GM19351 (cell line): ENCODE results near the gene ANAPC10.
"Not testable (repeated sequence)": the region's sequence is repeated elsewhere in the genome, so short reads cannot be mapped to it uniquely, and the experiment has no call there.

Experiments used
- ATAC-seq: cut with Tn5 transposase; IDR thresholded peaks from one replicate; pipeline ENCODE4 v1.9.1; 2021; ENCODE audit warnings: mild to moderate bottlenecking, moderate library complexity; ENCODE audit not compliant: unreplicated experiment

ANAPC10 gene

DNA sequence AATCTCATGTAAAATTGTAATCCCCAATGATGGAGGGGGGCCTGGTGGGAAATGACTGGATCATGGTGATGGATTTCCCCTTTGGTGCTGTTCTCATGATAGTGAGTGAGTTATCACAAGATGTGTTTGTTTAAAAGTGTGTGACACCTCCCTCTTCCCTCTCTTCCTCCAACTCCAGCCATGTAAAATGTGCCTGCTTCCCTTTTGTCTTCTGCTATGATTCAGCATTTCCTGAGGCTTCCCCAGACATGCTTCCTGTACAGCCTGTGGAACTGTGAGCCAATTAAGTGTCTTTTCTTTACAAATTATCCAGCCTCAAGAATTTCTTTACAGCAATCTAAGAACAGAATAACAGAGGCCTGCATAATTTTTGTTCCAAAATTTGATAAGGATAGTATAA lies 85.2 kb downstream of the ANAPC10 start:
- ATAC-seq: no peak

DNA sequence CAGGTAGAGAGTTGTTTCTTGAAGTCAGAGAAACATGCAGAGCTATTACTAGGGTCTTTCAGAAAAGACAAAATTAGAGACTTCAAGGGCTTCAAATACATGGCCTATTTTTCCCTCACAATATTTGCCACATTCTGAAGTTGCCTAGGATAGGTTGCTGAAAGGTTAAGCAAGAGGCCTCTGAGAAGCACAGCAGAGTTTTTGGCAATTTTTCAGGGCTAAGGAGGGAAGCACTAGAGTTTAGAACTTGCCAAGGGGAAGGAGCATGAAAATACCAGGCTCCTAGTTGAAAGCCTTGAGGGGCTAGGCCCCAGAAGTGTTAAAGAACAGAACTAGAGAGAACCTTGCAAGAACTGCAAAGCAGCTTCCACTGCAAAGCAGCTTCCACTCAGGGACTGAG lies 86.4 kb downstream of the ANAPC10 start:
- no peak for ATAC-seq

DNA sequence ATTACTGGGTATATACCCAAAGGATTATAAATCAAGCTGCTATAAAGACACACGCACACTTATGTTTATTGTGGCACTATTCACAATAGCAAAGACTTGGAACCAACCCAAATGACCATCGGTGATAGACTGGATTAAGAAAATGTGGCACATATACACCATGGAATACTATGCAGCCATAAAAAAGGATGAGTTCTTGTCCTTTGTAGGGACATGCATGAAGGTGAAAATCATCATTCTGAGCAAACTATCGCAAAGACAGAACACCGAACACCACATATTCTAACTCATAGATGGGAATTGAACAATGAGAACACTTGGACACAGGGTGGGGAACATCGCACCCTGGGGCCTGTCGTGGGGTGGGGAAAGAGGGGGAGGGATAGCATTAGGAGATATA lies 87.7 kb downstream of the ANAPC10 start:
- not testable (repeated sequence) for ATAC-seq

DNA sequence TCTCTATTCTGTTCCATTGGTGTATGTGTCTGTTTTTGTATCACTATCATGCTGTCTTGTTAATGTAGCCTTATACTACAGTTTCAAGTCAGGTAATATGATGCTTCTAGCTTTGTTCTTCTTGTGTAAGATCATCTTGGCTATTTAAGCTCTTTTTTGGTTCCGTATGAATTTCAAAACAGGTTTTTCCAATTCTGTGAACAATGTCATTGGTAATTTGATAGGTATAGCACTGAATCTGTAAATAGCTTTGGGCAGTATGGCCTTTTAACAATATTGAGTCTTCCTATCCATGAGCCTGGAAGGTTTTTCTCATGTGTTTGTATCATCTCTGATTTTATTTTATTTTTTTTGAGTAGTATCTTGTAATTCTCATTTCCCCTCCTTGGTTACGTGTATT lies 94.3 kb downstream of the ANAPC10 start:
- ATAC-seq: no peak

DNA sequence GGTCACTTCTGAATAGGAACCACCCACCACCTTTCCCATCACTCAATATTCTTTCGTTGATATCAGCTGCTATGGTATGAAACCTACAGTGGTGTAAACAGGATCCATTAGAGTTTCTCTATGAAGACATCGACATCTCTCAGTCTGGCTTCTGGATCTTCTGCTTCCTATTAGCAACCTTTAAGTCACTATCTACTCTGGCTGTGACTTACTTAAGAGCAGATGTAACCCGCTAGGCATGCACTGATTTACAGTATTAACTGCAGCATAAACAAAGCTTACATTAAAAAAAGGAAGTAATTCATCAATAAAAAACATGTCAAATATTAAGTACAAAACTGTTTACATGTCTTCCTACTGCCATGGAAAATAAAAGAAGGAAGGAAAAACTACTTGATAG lies 96.4 kb downstream of the ANAPC10 start:
- no peak for ATAC-seq

DNA sequence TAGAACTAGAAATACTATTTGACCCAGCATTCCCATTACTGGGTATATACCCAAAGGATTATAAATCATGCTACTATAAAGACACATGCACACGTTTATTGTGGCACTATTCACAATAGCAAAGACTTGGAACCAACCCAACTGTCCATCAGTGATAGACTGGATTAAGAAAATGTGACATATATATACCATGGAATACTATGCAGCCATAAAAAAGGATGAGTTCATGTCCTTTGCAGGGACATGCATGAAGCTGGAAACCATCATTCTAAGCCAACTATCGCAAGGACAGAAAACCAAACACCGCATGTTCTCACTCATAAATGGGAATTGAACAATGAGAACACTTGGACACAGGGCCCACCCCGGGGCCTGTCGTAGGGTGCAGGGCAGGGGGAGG lies 97.3 kb downstream of the ANAPC10 start:
- not testable (repeated sequence) for ATAC-seq

DNA sequence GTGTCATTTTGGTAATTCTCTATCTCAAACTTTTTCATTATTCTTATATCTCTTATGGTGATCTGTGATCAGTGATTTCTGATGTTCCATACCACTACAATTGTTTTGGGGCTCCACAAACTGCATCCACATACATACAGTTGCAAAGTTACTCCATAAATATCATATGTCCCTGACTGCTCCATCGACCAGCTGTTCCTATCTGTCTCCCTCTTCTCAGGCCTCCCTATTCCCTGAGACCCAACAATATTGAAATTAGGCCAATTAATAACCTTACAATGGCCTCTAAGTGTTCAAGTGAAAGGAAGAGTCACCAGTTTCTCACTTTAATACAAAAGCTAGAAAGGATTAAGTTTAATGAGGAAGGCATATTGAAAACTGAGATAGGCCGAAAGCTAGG lies 108.7 kb downstream of the ANAPC10 start:
- ATAC-seq: no peak

DNA sequence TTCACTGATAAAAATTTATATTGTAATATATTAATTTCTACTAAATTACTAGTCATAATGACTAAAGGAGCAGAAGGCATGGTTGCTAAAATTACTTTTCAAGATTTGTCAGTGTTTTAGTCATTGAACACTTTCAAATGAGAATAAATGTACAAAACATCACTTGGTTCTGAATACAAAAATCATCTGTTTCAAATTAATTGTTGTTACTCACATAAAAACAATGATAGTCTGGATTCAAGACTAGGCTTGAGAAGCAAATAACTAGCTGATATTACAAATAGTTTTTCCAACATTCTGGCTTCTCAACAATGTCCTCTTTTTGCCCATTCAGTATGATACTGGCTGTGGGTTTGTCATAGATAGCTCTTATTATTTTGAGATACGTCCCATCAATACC lies 112.5 kb downstream of the ANAPC10 start:
- no peak for ATAC-seq

DNA sequence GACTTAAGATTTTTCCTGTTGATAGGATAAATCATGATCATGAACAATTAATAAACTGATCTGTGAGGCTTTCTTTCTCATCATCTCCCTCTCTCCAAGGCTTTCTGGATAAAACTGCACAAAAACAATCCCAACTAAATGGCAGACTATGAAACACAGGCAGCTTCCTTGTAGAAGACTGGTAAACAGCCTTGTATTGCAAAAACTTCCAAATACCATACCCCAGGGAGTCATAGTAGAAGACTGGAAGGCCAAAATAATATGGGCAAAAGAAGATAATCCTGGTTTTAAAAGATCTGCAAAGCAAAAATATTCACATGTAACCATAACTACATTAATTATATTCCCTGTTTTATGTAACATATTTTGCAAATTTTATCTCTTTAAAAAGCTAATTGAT lies 113.0 kb downstream of the ANAPC10 start:
- no peak for ATAC-seq

DNA sequence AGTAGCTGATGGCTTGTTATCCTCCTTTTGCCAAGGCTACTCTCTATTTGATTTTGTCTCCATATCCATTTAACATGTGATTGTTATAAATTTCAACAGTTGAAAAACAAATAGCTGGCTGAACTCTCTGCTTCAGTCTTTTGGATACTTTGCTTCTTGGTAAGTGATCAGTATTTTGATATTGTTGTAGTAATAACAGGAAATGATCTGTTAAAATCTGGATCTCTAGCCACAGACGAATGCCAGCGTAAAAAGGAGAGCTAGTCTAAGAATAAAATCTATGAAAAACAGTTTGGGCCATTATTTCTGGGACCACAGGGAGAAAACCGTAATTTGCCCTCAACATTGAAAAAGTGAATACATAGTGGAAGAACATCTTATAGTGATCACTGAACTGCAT lies 113.8 kb downstream of the ANAPC10 start:
- ATAC-seq: no peak

DNA sequence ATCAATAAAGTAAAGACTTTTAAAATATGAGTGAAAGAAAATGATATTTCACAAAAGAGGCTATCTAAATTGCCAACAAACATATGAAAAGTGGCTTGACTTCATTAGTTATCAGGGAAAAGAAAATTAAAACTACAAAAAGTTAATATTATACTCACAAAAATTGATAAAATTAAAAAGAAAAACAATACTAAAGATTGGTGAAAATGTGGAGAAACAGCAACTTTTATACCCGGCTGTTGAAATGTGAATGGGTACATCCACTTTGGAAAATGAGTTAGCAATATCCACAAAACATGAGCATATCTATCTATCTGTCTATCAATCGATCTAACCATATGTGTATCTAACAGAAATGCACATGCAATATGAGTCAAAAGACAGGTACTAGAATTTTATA lies 122.3 kb downstream of the ANAPC10 start:
- ATAC-seq: no peak

DNA sequence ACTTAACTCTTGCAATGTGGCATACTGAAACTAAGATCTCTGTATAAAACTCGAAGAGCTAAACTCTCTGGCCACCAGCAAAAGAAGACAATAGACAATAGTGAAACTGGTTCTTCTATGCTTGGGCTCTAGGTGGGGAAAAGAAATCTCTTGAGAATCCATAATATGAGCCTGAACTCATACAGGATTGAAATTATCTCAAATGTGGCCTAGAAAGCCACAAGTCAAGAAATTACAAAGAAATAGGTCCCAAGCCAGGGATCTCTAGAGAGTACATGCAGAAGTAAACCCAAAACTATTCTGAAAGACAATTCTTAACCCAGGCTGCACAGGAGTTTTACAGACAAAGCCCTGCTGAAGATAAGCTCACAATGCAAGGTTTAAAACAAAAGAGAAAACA lies 127.4 kb downstream of the ANAPC10 start:
- peak; percentile 61 for ATAC-seq

DNA sequence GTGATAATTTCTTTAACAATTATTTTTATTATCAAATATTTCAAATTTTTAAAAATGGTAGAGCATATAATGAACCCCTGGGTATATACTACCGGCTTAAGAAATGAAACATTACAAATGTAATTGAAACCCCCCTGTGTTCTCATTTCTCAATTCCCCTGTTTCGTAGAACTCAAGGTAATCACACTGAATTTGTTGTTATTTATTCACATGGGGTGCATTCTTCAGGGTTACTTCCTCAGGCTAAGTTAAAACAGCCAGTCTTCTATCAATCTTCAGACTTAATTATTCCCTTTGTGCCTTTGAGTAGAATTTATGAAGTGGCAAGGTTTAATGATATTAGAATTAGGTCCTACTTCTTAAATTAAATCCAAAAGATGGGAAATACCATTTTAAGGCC lies 128.2 kb downstream of the ANAPC10 start:
- peak; percentile 22 for ATAC-seq

DNA sequence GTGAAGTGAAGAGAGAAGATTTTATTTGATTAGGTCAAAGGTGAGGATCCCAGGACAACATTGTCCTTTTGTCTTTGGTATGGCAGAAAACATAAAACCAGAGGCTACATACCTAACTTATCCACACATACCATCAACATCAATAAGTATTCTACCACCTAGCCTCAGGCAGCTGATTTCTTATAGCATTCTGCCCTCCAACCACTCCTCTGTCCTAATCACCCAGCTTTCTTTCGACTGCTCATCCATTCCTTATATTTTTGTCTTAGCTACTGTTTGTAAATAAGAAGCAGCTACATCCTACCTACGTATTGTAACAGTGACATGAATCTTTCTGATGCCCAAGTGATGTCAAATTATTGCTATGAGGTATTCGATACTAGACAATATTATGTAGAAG lies 129.4 kb downstream of the ANAPC10 start:
- ATAC-seq: no peak

DNA sequence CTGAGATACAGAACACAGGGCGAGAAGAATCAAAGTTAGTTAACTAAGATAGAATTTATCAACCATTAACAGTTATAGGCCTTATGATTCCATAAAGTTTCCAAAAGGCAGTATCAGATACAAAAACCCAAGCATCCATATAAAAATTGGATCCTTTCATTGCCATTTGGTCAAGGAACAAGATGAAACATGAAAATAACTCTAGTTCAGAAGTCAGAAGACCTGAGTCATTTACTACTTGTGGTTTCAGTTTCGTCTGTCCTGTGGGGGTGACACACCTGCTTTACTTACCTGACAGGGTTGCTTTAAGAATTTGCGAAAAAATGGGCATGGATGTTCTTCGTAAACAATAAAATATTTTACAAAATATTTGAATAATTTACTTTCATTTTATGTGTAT lies 130.8 kb downstream of the ANAPC10 start:
- ATAC-seq: peak; percentile 77

DNA sequence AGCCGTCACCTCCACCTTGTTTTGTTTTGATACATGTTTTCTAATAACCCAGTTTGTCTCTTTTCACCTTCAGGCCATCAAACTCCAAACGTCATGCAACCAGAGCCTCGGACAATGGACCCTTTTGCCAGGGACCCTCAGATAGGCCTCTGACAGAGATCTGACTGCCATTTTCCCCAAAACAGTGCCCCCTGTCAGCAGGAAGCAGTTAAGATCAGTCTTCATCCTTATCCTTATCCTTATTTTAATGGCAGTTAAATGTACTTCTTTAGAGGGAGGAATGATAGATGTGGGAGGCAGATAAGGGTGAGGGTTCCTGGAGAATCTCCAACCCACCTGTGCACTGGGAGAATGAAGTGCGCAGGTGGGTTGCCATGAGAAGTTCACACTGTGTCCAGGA lies 135.7 kb downstream of the ANAPC10 start:
- ATAC-seq: no peak

DNA sequence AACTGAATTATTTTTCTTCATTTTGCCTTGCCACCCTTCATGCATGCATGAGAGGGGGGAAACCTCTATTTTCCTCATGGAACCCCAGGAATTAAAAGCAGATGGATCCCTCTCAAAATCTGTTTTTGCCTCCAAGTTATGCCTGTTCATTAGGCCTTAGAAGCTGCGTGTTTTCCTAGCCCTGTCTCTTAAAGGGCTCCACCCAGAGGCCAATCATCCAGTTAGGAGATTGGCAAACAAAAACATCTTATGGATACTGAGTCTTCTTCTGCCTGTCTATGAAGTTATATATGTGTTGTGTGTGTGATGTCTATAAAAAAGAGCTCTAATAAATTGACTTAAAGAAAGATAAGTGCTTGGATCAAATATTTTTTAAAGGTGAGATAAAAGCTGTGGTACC lies 142.9 kb downstream of the ANAPC10 start:
- ATAC-seq: no peak

DNA sequence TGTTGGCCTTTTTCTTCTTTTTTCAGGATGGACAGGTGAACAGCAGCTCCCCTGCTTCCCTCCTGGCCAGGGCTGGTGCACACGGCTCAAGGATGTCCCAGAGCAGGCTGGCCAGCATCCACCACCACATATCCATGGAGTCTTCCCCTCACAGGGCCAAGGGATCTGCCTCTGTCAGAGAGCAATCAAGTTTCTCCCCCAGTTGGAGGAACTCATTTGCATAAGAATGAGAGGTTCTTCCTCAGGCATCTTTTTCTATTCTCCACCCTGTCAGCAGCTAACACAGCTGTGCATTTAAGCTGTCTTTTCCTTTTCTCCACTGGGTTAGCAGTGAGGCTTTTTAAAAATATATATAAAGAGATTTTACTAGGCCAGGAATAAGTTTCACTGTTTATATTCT lies 143.8 kb downstream of the ANAPC10 start:
- ATAC-seq: no peak

DNA sequence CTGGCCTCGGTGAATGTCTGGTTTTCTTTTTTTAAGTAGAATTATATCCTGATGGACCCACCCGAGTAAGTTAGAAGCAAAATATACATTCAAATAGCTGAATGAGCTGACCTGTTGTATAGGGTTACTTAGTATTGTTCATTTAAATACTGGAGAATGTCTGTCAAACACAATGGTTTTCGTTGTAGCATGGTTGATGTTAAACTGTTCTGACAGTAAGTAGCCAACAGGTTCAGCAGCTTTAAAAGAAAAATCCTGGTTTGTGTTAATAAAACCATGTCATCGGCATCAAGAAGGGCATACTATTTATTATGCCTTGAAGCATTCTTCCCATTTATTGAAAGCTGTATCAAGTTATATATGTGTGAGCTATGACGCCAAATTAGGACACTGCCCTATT lies 149.6 kb downstream of the ANAPC10 start:
- ATAC-seq: no peak

DNA sequence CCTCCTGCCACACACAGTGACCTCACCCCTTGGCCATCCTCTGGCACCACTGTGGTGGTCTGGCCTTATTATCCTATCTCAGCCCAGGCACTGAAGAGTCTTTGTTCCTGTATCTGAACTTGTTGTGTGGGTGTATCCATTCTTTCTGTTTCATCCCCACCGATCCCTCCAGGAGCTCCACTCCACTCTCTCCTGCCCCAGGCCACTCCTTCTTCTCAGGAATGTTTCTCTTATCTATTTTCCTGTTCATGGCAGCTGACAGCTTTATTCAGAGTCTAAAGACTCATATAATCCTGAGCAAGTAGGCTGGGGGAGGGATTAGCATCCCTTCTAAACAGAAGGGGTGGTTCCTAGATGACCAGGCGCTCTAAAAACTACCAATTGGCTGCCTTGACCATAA lies 150.0 kb downstream of the ANAPC10 start:
- ATAC-seq: no peak
